ENCODE measurements around the gene SPAG16. TPM values are rescaled to one million over a fixed set of nuclear protein-coding genes. Genes with fewer than 3 reads are reported as not detected.

SPAG16 gene
- total RNA-seq, 1 experiment from 2014 or later, result 0.30 TPM

- TF ChIP-seq MAX (IDR thresholded peaks at IDR 0.05), result no peak
- TF ChIP-seq POLR2A (IDR thresholded peaks at IDR 0.05; ENCODE audit: borderline replicate concordance, extremely low read depth, insufficient read depth, insufficient read length), result no peak
- no peak for TF ChIP-seq ZNF274 (IDR thresholded peaks at IDR 0.05; ENCODE audit: low read depth, low read length)
- no peak for TF ChIP-seq SIN3A (IDR thresholded peaks at IDR 0.05; ENCODE audit: low read depth)
- no peak for TF ChIP-seq JUND (IDR thresholded peaks at IDR 0.05)
- TF ChIP-seq CTCF (IDR thresholded peaks at IDR 0.05 in 2 of 3, conservative IDR thresholded peaks at IDR 0.05 in 1 of 3; ENCODE audit: borderline replicate concordance in 1 of 3, insufficient read depth in 1 of 3, low read depth in 2 of 3, low read length in 2 of 3), result no peak
- TF ChIP-seq CBX3 (IDR thresholded peaks at IDR 0.05; ENCODE audit: low read depth), result no peak
- no peak for TF ChIP-seq EZH2phosphoT487 (IDR thresholded peaks at IDR 0.05; ENCODE audit: borderline replicate concordance)
- TF ChIP-seq YY1 (IDR thresholded peaks at IDR 0.05; ENCODE audit: extremely low read depth, insufficient replicate concordance, low read depth, low read length), result no peak
- no peak for TF ChIP-seq EZH2 (IDR thresholded peaks at IDR 0.05)
- TF ChIP-seq ATF3 (IDR thresholded peaks at IDR 0.05), result no peak
- intact Hi-C loops (cut with micrococcal nuclease), result no loop called here
- no peak overlapping the region for H3K9ac ChIP-seq (ENCODE audit: low read length)
- no TSS peak for BruUV-seq (replicated peaks)
- H4K20me1 ChIP-seq (ENCODE audit: insufficient read depth), result no peaks in the 10 kb centered on the region
- no peaks in the 10 kb centered on the region for H3K9me3 ChIP-seq (ENCODE audit: control insufficient read depth in 1 of 2, insufficient read depth in 1 of 2, low read depth in 1 of 2, low read length in 2 of 2)
- DNase-seq (ENCODE audit: low read depth, low spot score) (no peak), ATAC-seq (no peak)
- no peaks in the 10 kb centered on the region for H3K4me1 ChIP-seq (ENCODE audit: control insufficient read depth in 1 of 2, insufficient read depth in 2 of 2, low read length in 2 of 2)
- no peak overlapping the region for H2AFZ ChIP-seq (ENCODE audit: low read depth, low read length, poor library complexity, severe bottlenecking)
- H3K9me2 ChIP-seq (ENCODE audit: insufficient read depth), result no peaks in the 10 kb centered on the region
- no peaks in the 10 kb centered on the region for H3K36me3 ChIP-seq (ENCODE audit: control insufficient read depth in 1 of 2, insufficient read depth in 2 of 2, low read length in 2 of 2)
- no peak overlapping the region for H3K4me3 ChIP-seq (replicated peaks in 1 of 2; ENCODE audit: low read depth in 1 of 2, low read length in 2 of 2)
- H3K4me2 ChIP-seq (ENCODE audit: low read length), result no peak overlapping the region
- H3K79me2 ChIP-seq (ENCODE audit: insufficient read depth, low read length), result no peaks in the 10 kb centered on the region
- ChIA-PET POLR2A (no interaction called here), CTCF (no interaction called here), RAD21 (ENCODE audit: low non-redundant PET in 1 of 2, low total read pairs in 2 of 2, uncharacterized antibody in 2 of 2, unreplicated experiment in 2 of 2) (no interaction called here)
- H3K27ac ChIP-seq (ENCODE audit: low read depth, low read length), result no peak overlapping the region
- H3K27me3 ChIP-seq (ENCODE audit: insufficient read depth, low read length), result no peaks in the 10 kb centered on the region
Measured at GRCh38 chr2:213286161-213286560, 1.9 kb downstream of the SPAG16 start.
